Measurements from ENCODE around the gene TIGAR.

Gene TIGAR

DNA sequence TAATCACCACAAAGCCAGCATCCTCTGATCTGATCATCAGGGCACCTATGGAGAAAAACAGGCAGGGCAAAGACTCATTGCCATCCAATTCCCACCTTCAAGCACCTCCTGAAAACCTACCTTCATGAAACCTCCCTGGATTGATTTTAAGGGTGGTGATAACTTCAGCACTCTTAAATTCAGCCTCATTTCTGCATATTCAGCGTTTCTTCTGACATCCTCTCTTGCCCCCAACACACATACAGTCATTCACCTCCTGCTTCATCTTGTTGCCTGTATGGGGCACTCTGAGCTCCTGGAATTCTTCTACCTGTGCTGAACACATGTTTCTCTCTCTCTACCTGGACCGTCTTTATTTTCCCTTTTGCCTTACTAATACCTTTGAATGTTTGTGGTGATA is 51.6 kb downstream of the TIGAR start:
- TF ChIP-seq, protein P1, sequence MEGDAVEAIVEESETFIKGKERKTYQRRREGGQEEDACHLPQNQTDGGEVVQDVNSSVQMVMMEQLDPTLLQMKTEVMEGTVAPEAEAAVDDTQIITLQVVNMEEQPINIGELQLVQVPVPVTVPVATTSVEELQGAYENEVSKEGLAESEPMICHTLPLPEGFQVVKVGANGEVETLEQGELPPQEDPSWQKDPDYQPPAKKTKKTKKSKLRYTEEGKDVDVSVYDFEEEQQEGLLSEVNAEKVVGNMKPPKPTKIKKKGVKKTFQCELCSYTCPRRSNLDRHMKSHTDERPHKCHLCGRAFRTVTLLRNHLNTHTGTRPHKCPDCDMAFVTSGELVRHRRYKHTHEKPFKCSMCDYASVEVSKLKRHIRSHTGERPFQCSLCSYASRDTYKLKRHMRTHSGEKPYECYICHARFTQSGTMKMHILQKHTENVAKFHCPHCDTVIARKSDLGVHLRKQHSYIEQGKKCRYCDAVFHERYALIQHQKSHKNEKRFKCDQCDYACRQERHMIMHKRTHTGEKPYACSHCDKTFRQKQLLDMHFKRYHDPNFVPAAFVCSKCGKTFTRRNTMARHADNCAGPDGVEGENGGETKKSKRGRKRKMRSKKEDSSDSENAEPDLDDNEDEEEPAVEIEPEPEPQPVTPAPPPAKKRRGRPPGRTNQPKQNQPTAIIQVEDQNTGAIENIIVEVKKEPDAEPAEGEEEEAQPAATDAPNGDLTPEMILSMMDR (IDR thresholded peaks at IDR 0.05; ENCODE audit: insufficient read depth, low read depth, low read length, missing control alignments) = no peak
- no peak for DNase-seq (ENCODE audit: low read depth)

GRCh38 chr12:4375449-4375848 is 54.4 kb downstream of the TIGAR start:
- TF ChIP-seq, protein P1 (IDR thresholded peaks at IDR 0.05; ENCODE audit: insufficient read depth, low read depth, low read length, missing control alignments) = no peak
- H3K4me3 ChIP-seq (ENCODE audit: low read depth, low read length) = no peak overlapping the region
- DNase-seq (ENCODE audit: low read depth) = no peak

More for the DNA sequence above, 51.6 kb downstream of the TIGAR start:
- H3K4me3 ChIP-seq (ENCODE audit: low read depth, low read length) = no peak overlapping the region

GRCh38 chr12:4378772-4379171 is 57.8 kb downstream of the TIGAR start:
- H3K4me3 ChIP-seq (ENCODE audit: low read depth, low read length) = no peak overlapping the region
- DNase-seq (ENCODE audit: low read depth) = no peak
- TF ChIP-seq, protein P1 (IDR thresholded peaks at IDR 0.05; ENCODE audit: insufficient read depth, low read depth, low read length, missing control alignments) = no peak

- DNase-seq (ENCODE audit: low read depth) = no peak
- no peak within 1 kb of the TSS for H3K4me3 ChIP-seq (ENCODE audit: low read depth, low read length)
- TF ChIP-seq, protein P1 (IDR thresholded peaks at IDR 0.05; ENCODE audit: insufficient read depth, low read depth, low read length, missing control alignments) = no peak
Measured at GRCh38 chr12:4379405-4379804, 58.4 kb downstream of the TIGAR start, which contains the start of gene FGF23. TSS of gene FGF23 (minus strand) at chr12:4379712. CDS start at chr12:4379582, 130 bp downstream.

DNA sequence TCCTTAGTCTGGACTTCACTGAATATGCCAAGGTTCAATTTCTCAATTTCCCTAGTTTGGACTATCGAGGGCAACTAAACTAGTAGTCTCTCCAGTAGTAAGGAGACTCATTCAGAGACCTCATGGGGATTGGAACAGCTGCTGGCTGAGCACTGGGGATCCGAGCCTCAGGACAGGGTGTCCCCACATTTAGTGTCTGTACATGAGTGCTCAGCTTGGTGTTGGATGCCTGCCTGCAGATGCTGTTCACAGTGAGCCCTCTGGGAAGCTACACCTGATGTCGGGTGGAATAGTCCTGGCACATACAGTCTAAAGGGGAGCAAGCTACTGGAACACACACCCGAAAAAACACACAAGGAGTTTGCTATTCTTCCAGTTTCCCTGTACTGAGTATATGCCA is 59.3 kb downstream of the TIGAR start:
- H3K4me3 ChIP-seq (ENCODE audit: low read depth, low read length) = no peak overlapping the region
- no peak for DNase-seq (ENCODE audit: low read depth)
- TF ChIP-seq, protein P1 (IDR thresholded peaks at IDR 0.05; ENCODE audit: insufficient read depth, low read depth, low read length, missing control alignments) = no peak

GRCh38 chr12:4383304-4383865 is 62.4 kb downstream of the TIGAR start:
- peak; percentile 48 for DNase-seq (ENCODE audit: low read depth)
- TF ChIP-seq, protein P1 (IDR thresholded peaks at IDR 0.05; ENCODE audit: insufficient read depth, low read depth, low read length, missing control alignments) = peak; percentile 26
- no peak overlapping the region for H3K4me3 ChIP-seq (ENCODE audit: low read depth, low read length)

- TF ChIP-seq, protein P1 (IDR thresholded peaks at IDR 0.05; ENCODE audit: insufficient read depth, low read depth, low read length, missing control alignments) = no peak
- H3K4me3 ChIP-seq (ENCODE audit: low read depth, low read length) = no peak overlapping the region
- no peak for DNase-seq (ENCODE audit: low read depth)
Measured at GRCh38 chr12:4386801-4387200, 65.8 kb downstream of the TIGAR start.

Measured in GM12865 (cell line).